ENCODE data around the gene HOXA10. TPM values are rescaled to one million over a fixed set of nuclear protein-coding genes. Genes with fewer than 3 reads are reported as not detected.

Gene HOXA10
- total RNA-seq, 1 experiment from 2014 or later: 19.6 TPM

DNA sequence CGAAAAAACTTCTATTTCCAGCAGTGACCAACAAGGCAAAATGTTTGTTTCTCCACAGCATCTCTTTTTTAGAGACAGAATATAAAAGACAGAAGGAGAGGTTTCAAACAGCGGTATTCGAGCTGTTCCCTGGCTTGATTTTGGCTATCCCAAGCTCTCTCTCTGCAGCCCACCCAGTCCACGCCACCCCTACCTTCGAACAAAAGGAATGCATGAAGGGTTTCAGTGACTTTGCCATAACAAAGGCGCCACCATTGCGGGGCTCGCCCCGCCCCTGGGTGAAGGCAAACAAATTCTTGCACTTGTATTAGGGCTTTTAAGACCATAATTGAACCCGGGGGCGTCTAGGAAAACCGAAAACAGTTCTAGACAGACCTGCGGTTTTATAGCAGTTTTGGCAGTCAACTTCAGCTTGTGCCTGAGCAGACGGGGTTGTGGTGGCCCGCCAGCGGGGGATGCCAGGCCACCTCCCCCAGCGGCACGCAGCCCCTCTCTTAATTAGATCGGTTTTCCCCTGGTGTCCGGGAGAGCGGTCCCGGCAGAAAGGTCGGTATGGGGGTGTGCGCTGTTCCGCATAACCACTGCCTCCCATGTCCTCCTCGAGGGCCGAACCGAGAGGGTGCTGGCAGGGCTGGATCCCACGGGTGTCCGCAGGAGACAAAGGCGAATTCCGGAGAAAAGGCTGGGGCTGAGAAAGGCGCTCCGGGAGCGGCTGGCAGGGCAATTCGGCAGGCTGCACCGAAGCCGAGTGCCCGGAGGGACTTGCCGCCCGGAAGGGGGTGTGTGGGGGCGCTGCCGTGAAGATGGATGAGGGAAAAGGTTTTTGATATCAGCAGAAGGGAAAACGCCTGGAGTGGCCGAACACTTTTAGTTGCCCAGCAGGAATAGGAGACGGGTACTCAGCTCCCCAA, 13.6 kb upstream of the HOXA10 start:
- Histone ChIP-seq H3K27me3 (ENCODE audit: insufficient read depth, low read length) (no peaks in the 10 kb centered on the region), H3K9me3 (ENCODE audit: control insufficient read depth in 1 of 2, insufficient read depth in 1 of 2, low read depth in 1 of 2, low read length in 2 of 2) (no peaks in the 10 kb centered on the region), H3K4me3 (replicated peaks in 1 of 2; ENCODE audit: low read depth in 1 of 2, low read length in 2 of 2) (no peak overlapping the region), H3K79me2 (ENCODE audit: insufficient read depth, low read length) (peaks cover 19% of the 10 kb centered on the region; the same call in 1 of the 2 replicates), H3K27ac (ENCODE audit: low read depth, low read length) (no peak overlapping the region), H3K4me2 (ENCODE audit: low read length) (no peak overlapping the region), H3K4me1 (ENCODE audit: control insufficient read depth in 1 of 2, insufficient read depth in 2 of 2, low read length in 2 of 2) (peaks cover 13 to 23% of the 10 kb centered on the region in 2 experiments), H3K36me3 (ENCODE audit: control insufficient read depth in 1 of 2, insufficient read depth in 2 of 2, low read length in 2 of 2) (no peaks in the 10 kb centered on the region), H2AFZ (ENCODE audit: low read depth, low read length, poor library complexity, severe bottlenecking) (no peak overlapping the region), H3K9me2 (ENCODE audit: insufficient read depth) (no peaks in the 10 kb centered on the region), H4K20me1 (ENCODE audit: insufficient read depth) (no peaks in the 10 kb centered on the region), H3K9ac (ENCODE audit: low read length) (no peak overlapping the region)
- RAD21 ChIA-PET (ENCODE audit: low non-redundant PET in 1 of 2, low total read pairs in 2 of 2, uncharacterized antibody in 2 of 2, unreplicated experiment in 2 of 2): no interaction called here
- no peak for TF ChIP-seq EZH2phosphoT487 (IDR thresholded peaks at IDR 0.05; ENCODE audit: borderline replicate concordance)
- TF ChIP-seq, protein P1, sequence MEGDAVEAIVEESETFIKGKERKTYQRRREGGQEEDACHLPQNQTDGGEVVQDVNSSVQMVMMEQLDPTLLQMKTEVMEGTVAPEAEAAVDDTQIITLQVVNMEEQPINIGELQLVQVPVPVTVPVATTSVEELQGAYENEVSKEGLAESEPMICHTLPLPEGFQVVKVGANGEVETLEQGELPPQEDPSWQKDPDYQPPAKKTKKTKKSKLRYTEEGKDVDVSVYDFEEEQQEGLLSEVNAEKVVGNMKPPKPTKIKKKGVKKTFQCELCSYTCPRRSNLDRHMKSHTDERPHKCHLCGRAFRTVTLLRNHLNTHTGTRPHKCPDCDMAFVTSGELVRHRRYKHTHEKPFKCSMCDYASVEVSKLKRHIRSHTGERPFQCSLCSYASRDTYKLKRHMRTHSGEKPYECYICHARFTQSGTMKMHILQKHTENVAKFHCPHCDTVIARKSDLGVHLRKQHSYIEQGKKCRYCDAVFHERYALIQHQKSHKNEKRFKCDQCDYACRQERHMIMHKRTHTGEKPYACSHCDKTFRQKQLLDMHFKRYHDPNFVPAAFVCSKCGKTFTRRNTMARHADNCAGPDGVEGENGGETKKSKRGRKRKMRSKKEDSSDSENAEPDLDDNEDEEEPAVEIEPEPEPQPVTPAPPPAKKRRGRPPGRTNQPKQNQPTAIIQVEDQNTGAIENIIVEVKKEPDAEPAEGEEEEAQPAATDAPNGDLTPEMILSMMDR (IDR thresholded peaks at IDR 0.05 in 2 of 3, conservative IDR thresholded peaks at IDR 0.05 in 1 of 3; ENCODE audit: borderline replicate concordance in 1 of 3, insufficient read depth in 1 of 3, low read depth in 2 of 3, low read length in 2 of 3): no peak
- TF ChIP-seq POLR2A (IDR thresholded peaks at IDR 0.05; ENCODE audit: borderline replicate concordance, extremely low read depth, insufficient read depth, insufficient read length): no peak
- no peak for TF ChIP-seq ELF1 (IDR thresholded peaks at IDR 0.05; ENCODE audit: borderline replicate concordance, low read depth)
- TF ChIP-seq, protein P2, sequence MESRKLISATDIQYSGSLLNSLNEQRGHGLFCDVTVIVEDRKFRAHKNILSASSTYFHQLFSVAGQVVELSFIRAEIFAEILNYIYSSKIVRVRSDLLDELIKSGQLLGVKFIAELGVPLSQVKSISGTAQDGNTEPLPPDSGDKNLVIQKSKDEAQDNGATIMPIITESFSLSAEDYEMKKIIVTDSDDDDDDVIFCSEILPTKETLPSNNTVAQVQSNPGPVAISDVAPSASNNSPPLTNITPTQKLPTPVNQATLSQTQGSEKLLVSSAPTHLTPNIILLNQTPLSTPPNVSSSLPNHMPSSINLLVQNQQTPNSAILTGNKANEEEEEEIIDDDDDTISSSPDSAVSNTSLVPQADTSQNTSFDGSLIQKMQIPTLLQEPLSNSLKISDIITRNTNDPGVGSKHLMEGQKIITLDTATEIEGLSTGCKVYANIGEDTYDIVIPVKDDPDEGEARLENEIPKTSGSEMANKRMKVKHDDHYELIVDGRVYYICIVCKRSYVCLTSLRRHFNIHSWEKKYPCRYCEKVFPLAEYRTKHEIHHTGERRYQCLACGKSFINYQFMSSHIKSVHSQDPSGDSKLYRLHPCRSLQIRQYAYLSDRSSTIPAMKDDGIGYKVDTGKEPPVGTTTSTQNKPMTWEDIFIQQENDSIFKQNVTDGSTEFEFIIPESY (IDR thresholded peaks at IDR 0.05; ENCODE audit: extremely low read depth, insufficient replicate concordance, low read length): no peak
- TF ChIP-seq CEBPB (IDR thresholded peaks at IDR 0.05; ENCODE audit: low read depth): no peak
- TF ChIP-seq POLR2AphosphoS5 (IDR thresholded peaks at IDR 0.05; ENCODE audit: low read depth, low read length): no peak
- no peak for TF ChIP-seq EGR1 (IDR thresholded peaks at IDR 0.05; ENCODE audit: low read depth)
- TF ChIP-seq SP1 (IDR thresholded peaks at IDR 0.05; ENCODE audit: low read depth): no peak
- TF ChIP-seq RAD21 (IDR thresholded peaks at IDR 0.05; ENCODE audit: low read depth): no peak
- TF ChIP-seq YY1 (IDR thresholded peaks at IDR 0.05; ENCODE audit: extremely low read depth, insufficient replicate concordance, low read depth, low read length): no peak
- TF ChIP-seq ZNF274 (IDR thresholded peaks at IDR 0.05; ENCODE audit: low read depth, low read length): no peak
- TF ChIP-seq CBX3 (IDR thresholded peaks at IDR 0.05; ENCODE audit: low read depth): no peak
- POLR2A ChIA-PET: interaction anchor here (1.1 kb wide), 1 partner anchor 16 kb away, joined by 3 read pairs; no protein-coding TSS in a partner anchor
- CTCF ChIA-PET: interaction anchor here (2.2 kb wide), 1 partner anchor 8 kb away, joined by 8 read pairs; no protein-coding TSS in a partner anchor
- DNase-seq (ENCODE audit: low read depth, low spot score): no peak
- no TSS peak for BruUV-seq (replicated peaks)
- no peak for ATAC-seq
- intact Hi-C loops (cut with micrococcal nuclease): no loop called here
